Ovary (tissue), 9 donors: ENCODE measurements around the gene PRR14. TPM values are rescaled to one million over a fixed set of nuclear protein-coding genes. Genes with fewer than 3 reads are reported as not detected.

Experiments used
- DNase-seq, 5 donors: peaks; one replicate each; pipeline ENCODE4 v3.0.0-alpha.2; 2019 to 2020
- H3K27ac ChIP-seq, 2 donors: fragments of 200-600 bp; one replicate each; pipeline versions ENCODE4 v1.5.1 to v1.8.0; 2019 to 2022
- H3K27me3 ChIP-seq: fragments of 200-600 bp; one replicate; pipeline ENCODE4 v1.8.0; 2022
- H3K36me3 ChIP-seq: fragments of 200-600 bp; sonication (generic); one replicate; pipeline ENCODE4 v1.5.1; 2019
- H3K4me1 ChIP-seq: one replicate; pipeline ENCODE4 v1.8.1; 2013; ENCODE audit warnings: mild to moderate bottlenecking, moderate library complexity; ENCODE audit not compliant: insufficient read depth
- H3K4me3 ChIP-seq: fragments of 200-600 bp; sonication (generic); one replicate; pipeline ENCODE4 v1.5.1; 2017
- H3K9me3 ChIP-seq, 2 donors: fragments of 200-600 bp in 1 of 2; sonication (generic) in 1 of 2; one replicate each; pipeline versions ENCODE4 v1.5.1 to v1.8.1; 2013 to 2019; ENCODE audit warnings: mild to moderate bottlenecking in 1 of 2, moderate library complexity in 1 of 2
- EP300 ChIP-seq: sonication (generic); formaldehyde crosslinking; IDR thresholded peaks from one replicate; pipeline ENCODE4 v1.6.1; 2017; ENCODE audit warnings: antibody characterized with exemption
- POLR2A ChIP-seq: fragments of 450-650 bp; IDR thresholded peaks from one replicate; pipeline ENCODE4 v1.6.1; 2017; ENCODE audit warnings: antibody characterized with exemption, mild to moderate bottlenecking, moderate library complexity
- WGBS, 3 donors: extraction: QIAGEN DNeasy Blood & Tissue Kit in 1 of 3; methylation state at CpG; one replicate each; pipeline versions ENCODE4 v1.1.5 to v1.1.7; 2013 to 2017; 5-methylcytosine and 5-hydroxymethylcytosine counted together
- intact Hi-C, 4 donors: fragments of 100-400 bp; cut with DNase I; formaldehyde crosslinking; loops; one replicate each; pipeline versions ENCODE4 v1.11.0 to v1.15.1; 2022 to 2023
- polyA plus RNA-seq, 2 donors: library from polyadenylated mRNA; stranded (reverse); fragments of 200-250 nt in 1 of 2; fragments of 350-450 nt in 1 of 2; fragmentation: Illumina TruSeq in 1 of 2; extraction: RNeasy Lipid Tissue Mini Kit (QIAGEN cat#74804) in 1 of 2; gene quantifications; one replicate each; pipeline ENCODE4 v1.2.3, GENCODE V29; 2013 to 2014
- total RNA-seq, 7 donors: library from RNA; depleted of rRNA in 2 of 7; stranded (reverse); fragments of >200 nt in 2 of 7; fragmentation: NEBNext Ultra II Directional in 3 of 7; extraction: Animal tissue kit (Norgen Biotek cat#: 25700) in 3 of 7; gene quantifications; one replicate each; pipeline versions ENCODE4 v1.1.0 to v1.2.4, GENCODE V29; 2016 to 2023
- TF ChIP-seq, protein P1 (sequence below), 3 donors: fragments of 450-650 bp in 2 of 3; fragments of 200-600 bp in 1 of 3; IDR thresholded peaks; one replicate each; pipeline versions ENCODE4 v1.5.1 to v1.8.0; 2016 to 2022; ENCODE audit warnings: antibody characterized with exemption in 3 of 3, mild to moderate bottlenecking in 1 of 3
- donor health status: DM: no; HTN: no; CAD: no; lungs with moderate emphysema.
- donor health status: DM: no; HTN: no; CAD: no.
- donor health status: Bipolar disorder and iron deficiency.
- donor health status: DM: yes; HTN: yes; CAD: no.
- donor health status: DM: no; HTN: no; CAD: no.
- donor health status: DM: yes; HTN: yes; CAD: no.

The PRR14 gene
- total and polyA plus RNA-seq, 9 donors: 20.6 to 76.2 (median 50.3) TPM

DNA sequence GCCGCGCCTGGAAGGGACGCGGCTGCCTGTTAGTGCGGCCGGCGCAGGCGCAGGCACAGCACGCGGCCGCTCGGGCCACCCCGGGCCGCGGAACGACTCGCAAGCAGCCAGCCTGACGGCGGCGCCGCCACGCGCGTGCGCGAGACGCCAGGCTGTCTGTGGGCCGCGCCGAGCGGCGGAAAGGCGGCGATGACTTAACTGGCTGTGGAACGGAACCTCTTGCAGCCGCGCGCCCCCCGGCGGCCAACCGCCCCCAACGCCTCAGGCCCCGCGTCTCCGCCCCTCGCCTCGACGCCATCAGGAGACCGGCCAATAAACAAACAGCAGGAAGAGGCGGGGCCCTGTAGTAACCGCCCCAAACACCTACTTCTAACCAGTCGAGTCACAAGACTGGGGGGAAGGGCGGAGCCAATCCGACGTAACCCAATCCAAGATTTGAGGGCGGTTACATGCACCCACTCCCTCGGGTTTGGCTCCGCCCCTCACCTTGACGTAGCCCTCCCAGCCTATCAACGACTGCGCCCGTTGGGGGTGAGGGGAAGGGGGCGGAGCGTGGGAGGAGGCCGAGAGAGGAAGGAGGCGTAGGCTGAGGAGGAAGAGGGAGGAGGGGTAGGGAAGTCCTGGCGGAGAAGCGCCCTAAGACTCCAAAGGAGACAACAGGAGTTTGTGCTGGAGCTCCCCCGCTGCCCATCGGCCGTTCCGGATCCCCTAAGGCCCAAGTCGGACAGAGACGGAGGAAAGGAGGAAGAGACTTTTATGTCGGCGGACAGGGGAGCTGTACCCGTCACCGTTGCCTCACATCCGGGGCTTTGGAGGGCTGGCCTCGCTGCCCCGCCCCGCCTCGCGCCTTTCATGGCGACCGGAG, 7.3 kb downstream of the PRR14 start, which contains the start of gene FBRS:
FBRS (plus strand) TSS at position 566 of the 865 bp plus-strand sequence. CDS start 1,088 bp downstream, outside the sequence.
- Histone ChIP-seq H3K9me3 (no peaks in the 10 kb centered on the region), H3K27me3 (no peaks in the 10 kb centered on the region), H3K4me1 (peaks cover 11% of the 10 kb centered on the region), H3K4me3 (peak within 1 kb of the TSS; percentile 70), H3K27ac (peak within 1 kb of the TSS; percentile 97 to 100), H3K36me3 (no peaks in the 10 kb centered on the region)
- 0% methylated on average over 74 to 86 of the region's 86 CpGs for WGBS, 3 donors
- intact Hi-C loops: loop anchor here in 1 of 4 donors (5.0 to 10.0 kb wide), 3 partner anchors 39 to 283 kb away; partner anchors contain the start of genes MYL11, SRCAP, TBC1D10B and ZNF785
- peak; percentile 99 for TF ChIP-seq POLR2A
- TF ChIP-seq EP300: peak; percentile 78
- TF ChIP-seq, protein P1, sequence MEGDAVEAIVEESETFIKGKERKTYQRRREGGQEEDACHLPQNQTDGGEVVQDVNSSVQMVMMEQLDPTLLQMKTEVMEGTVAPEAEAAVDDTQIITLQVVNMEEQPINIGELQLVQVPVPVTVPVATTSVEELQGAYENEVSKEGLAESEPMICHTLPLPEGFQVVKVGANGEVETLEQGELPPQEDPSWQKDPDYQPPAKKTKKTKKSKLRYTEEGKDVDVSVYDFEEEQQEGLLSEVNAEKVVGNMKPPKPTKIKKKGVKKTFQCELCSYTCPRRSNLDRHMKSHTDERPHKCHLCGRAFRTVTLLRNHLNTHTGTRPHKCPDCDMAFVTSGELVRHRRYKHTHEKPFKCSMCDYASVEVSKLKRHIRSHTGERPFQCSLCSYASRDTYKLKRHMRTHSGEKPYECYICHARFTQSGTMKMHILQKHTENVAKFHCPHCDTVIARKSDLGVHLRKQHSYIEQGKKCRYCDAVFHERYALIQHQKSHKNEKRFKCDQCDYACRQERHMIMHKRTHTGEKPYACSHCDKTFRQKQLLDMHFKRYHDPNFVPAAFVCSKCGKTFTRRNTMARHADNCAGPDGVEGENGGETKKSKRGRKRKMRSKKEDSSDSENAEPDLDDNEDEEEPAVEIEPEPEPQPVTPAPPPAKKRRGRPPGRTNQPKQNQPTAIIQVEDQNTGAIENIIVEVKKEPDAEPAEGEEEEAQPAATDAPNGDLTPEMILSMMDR (IDR thresholded peaks at IDR 0.05): peak; percentile 89 to 98 (median 92)
- peak; percentile 100 for DNase-seq

DNA sequence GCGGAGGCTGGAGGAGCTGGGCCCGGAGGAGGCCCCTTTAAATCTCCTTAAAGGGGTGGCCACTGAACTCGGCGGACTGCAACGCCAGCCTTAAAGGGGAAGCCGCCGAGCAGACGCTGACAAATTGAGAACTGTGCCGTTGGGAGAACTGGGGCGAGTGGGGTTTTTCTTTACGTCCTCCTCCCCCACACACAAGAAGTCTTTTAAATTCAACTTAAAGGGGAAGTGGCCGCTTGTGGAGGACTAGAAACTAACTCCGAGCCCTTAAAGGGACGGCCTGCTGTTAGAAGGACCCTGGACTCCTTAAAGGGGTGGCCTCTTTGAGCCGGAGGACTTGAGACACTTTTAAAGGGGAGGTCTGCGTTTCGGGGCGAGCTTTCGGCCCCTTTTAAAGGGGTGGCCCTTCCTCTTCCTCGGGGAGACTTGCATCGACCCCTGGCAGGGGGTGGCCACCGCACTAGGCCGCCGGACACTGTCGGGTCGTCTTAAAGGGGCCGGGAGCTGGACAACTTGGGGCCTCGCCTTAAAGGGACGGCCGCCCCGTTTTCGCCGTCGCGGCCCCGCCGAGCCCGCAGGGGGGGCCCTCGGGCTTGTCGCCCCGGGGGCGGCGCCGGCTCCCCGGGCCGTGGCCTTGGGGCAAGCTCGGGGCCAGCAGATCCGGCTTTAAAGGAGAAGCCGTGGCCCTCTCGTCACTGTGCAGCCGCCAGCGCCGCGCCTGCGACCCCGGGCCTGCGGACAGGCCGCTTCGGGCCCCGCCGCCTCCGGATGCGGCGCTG, 8.2 kb downstream of the PRR14 start:
- peak overlapping the region; percentile 70 for H3K4me3 ChIP-seq
- intact Hi-C loops: loop anchor here in 1 of 4 donors (5.0 to 10.0 kb wide), 3 partner anchors 38 to 284 kb away; partner anchors contain the start of genes MYL11, SRCAP, TBC1D10B and ZNF785
- TF ChIP-seq, protein P1 (IDR thresholded peaks at IDR 0.05): peak in 1 of 3 donors; percentile 18
- TF ChIP-seq EP300 (no peak), POLR2A (no peak)
- H3K9me3 ChIP-seq: no peaks in the 10 kb centered on the region
- DNase-seq: peak; percentile 85 to 89 (median 87)
- H3K27me3 ChIP-seq: no peaks in the 10 kb centered on the region
- H3K4me1 ChIP-seq: peaks cover 11% of the 10 kb centered on the region
- H3K27ac ChIP-seq: peak overlapping the region; percentile 97 to 100
- WGBS, 3 donors: 0 to 1% (median 0%) methylated on average over 35 to 64 of the region's 64 CpGs
- no peaks in the 10 kb centered on the region for H3K36me3 ChIP-seq

DNA sequence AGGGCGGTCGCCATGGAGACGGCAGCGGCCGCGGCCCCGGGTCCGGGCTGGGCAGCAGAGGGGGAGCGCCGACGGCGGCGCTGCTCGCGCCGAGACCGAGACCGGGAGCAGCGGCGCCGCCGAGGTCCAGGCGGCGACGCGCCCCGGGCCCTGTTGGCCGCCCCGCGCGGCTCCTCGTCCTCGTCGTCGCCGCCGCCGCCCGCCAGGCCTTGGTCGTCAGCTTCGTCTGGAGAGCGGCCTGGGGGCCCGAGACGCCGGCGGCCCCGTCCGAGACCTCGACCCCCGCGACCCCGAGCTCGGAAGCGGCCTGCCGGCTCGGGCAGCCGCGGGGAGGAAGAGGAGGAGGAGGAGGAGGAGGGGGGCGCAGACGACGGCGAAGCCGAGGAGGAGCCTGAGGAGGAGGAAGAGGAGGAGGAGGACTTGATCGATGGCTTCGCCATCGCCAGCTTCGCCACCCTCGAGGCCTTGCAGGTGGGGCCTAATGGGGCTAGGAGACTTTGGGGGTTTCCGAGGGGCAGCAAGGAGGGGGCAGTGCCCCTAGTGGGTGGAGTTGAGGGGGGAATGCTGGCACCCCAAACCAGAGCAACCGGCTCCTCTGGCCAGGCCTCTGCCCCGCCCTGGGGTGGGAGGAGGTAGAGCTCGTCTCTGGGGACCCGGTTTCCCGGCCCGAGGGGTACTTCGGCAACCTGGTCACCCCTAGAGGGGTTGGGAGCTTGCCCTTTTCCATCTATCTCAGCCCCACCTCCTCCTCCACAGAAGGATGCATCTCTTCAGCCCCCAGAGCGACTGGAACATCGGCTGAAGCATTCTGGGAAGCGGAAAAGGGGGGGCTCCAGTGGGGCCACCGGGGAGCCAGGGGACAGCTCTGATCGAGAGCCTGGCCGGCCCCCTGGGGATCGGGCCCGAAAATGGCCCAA, 9.0 kb downstream of the PRR14 start:
- intact Hi-C loops: loop anchor here in 2 of 4 donors (5.0 to 10.0 kb wide), 3 partner anchors 38 to 285 kb away; partner anchors contain the start of genes SRCAP (in 2 of the 2), MYL11 (in 1 of the 2), TBC1D10B (in 1 of the 2) and ZNF785 (in 1 of the 2)
- DNase-seq: peak in 4 of 5 donors; percentile 40 to 69 (median 68)
- Histone ChIP-seq H3K27me3 (no peaks in the 10 kb centered on the region), H3K9me3 (no peaks in the 10 kb centered on the region), H3K36me3 (no peaks in the 10 kb centered on the region), H3K27ac (peak overlapping the region; percentile 97 to 100), H3K4me1 (peaks cover 11% of the 10 kb centered on the region), H3K4me3 (peak overlapping the region; percentile 70)
- whole genome bisulfite sequencing, 3 donors: 0 to 1% (median 1%) methylated on average over 39 to 84 of the region's 84 CpGs
- TF ChIP-seq EP300 (no peak), POLR2A (no peak)
- TF ChIP-seq, protein P1 (IDR thresholded peaks at IDR 0.05): no peak
